T-cell (primary cell): ENCODE data around the gene TMED4. TPM values are rescaled to one million over a fixed set of nuclear protein-coding genes. Genes with fewer than 3 reads are reported as not detected.

Source experiments
- ATAC-seq, 4 experiments: fragments of 200-7000 bp in 3 of 4; fragments of 150-1000 bp in 1 of 4; cut with Tn5 transposase; replicated peaks in 1 of 4; 1 replicate in 3 of 4; 2 replicates in 1 of 4; pipeline ENCODE4 v1.10.0; 2021; ENCODE audit warnings: moderate library complexity in 3 of 4, mild to moderate bottlenecking in 2 of 4, moderate number of reproducible peaks in 1 of 4
- CTCF ChIA-PET, 2 donors: fragments of 300-600 bp; sonication (Branson Sonifier 250); formaldehyde crosslinking; loops; one replicate each; lab custom pipeline; 2022; ENCODE audit warnings: antibody characterized with exemption in 2 of 2; lab: Charles Lee
- POLR2A ChIA-PET, 2 donors: fragments of 300-600 bp; sonication (Branson Sonifier 250); formaldehyde crosslinking; loops; one replicate each; lab custom pipeline; 2022; ENCODE audit warnings: antibody characterized with exemption in 2 of 2; lab: Charles Lee
- DNase-seq, 35 experiments: peaks; one replicate each; pipeline versions ENCODE4 v3.0.0 to v3.0.0-alpha.2; 2013 to 2023
- H3K27ac ChIP-seq: one replicate; pipeline ENCODE4 v1.5.1; 2013; ENCODE audit warnings: low read length
- H3K27me3 ChIP-seq, 2 experiments: replicated peaks in 1 of 2; 1 replicate in 1 of 2; 2 replicates in 1 of 2; pipeline versions ENCODE4 v1.6.1 to v1.7.0; 2013; ENCODE audit warnings: low read length in 1 of 2, mixed read lengths in 1 of 2; ENCODE audit not compliant: control insufficient read depth in 2 of 2, insufficient read depth in 2 of 2; ENCODE audit errors: extremely low read depth in 1 of 2
- H3K36me3 ChIP-seq, 2 donors: 1 replicate in 1 of 2; 2 replicates in 1 of 2; pipeline versions ENCODE4 v1.6.1 to v1.7.0; 2013; ENCODE audit warnings: low read length in 1 of 2; ENCODE audit not compliant: control insufficient read depth in 2 of 2, insufficient read depth in 1 of 2; ENCODE audit errors: extremely low read depth in 1 of 2
- H3K4me1 ChIP-seq, 2 experiments: 1 replicate in 1 of 2; 2 replicates in 1 of 2; pipeline versions ENCODE4 v1.6.1 to v1.7.0; 2013; ENCODE audit warnings: low read length in 2 of 2, mixed read lengths in 1 of 2; ENCODE audit not compliant: insufficient read depth in 2 of 2, control insufficient read depth in 1 of 2; ENCODE audit errors: extremely low read depth in 1 of 2
- H3K4me3 ChIP-seq, 2 donors: 1 replicate in 1 of 2; 2 replicates in 1 of 2; pipeline versions ENCODE4 v1.5.1 to v1.7.0; 2013; ENCODE audit warnings: mild to moderate bottlenecking in 2 of 2, low read length in 1 of 2, moderate library complexity in 1 of 2; ENCODE audit not compliant: control insufficient read depth in 1 of 2; ENCODE audit errors: extremely low read depth in 1 of 2
- H3K9me3 ChIP-seq: 2 replicates; pipeline ENCODE4 v1.7.0; 2013
- H3K27ac Mint-ChIP-seq, 2 donors: one replicate each; pipeline ENCODE4 v1.8.0; 2020 to 2021; ENCODE audit warnings: mild to moderate bottlenecking in 2 of 2, mixed read lengths in 2 of 2
- H3K27me3 Mint-ChIP-seq, 2 donors: one replicate each; pipeline ENCODE4 v1.8.0; 2021 to 2022; ENCODE audit warnings: mixed read lengths in 2 of 2
- H3K36me3 Mint-ChIP-seq: one replicate; pipeline ENCODE4 v1.8.0; 2021; ENCODE audit warnings: mixed read lengths
- H3K4me1 Mint-ChIP-seq, 3 donors: one replicate each; pipeline ENCODE4 v1.8.0; 2020 to 2022; ENCODE audit warnings: mixed read lengths in 3 of 3, mild to moderate bottlenecking in 1 of 3
- H3K4me3 Mint-ChIP-seq, 3 donors: one replicate each; pipeline ENCODE4 v1.8.0; 2020 to 2022; ENCODE audit warnings: mild to moderate bottlenecking in 3 of 3, mixed read lengths in 3 of 3, moderate library complexity in 3 of 3
- H3K9me3 Mint-ChIP-seq, 3 donors: one replicate each; pipeline ENCODE4 v1.8.0; 2020 to 2022; ENCODE audit warnings: mixed read lengths in 3 of 3
- WGBS: methylation state at CpG from one replicate; pipeline ENCODE4 v1.1.5; 2013; ENCODE audit warnings: missing lambda C conversion rate; ENCODE audit not compliant: insufficient coverage; 5-methylcytosine and 5-hydroxymethylcytosine counted together
- total RNA-seq, 35 experiments: library from RNA in 6 of 35; stranded (reverse) in 6 of 35; fragments of 120-200 nt in 1 of 35; gene quantifications; one replicate each; pipeline versions ENCODE4 v1.2.1 to v1.2.4 and lab custom pipeline; 2013 to 2026

Gene TMED4
- total RNA-seq, 5 donors from 2014 or later (not counting 1 experiment from before 2014, with no cell fraction given): 84.5 to 106 (median 93.1) TPM

- Mint-ChIP-seq H3K36me3 (peaks cover 44% of the 10 kb centered on the region), H3K27ac (peak overlapping the region; percentile 93 to 94), H3K4me3 (peak overlapping the region in 2 of 3 donors; percentile 51 to 57), H3K27me3 (no peaks in the 10 kb centered on the region), H3K4me1 (peaks cover 74 to 84% (median 76%) of the 10 kb centered on the region in 3 donors), H3K9me3 (no peaks in the 10 kb centered on the region)
- ChIA-PET CTCF (no interaction called here), POLR2A (interaction anchor here (0.5 to 2.3 kb wide), 3 partner anchors 19 to 281 kb away, joined by 3 to 17 read pairs (median 5); partner anchors contain the start of gene OGDH (in 1 of the 2))
- peaks cover under 1 to 80% of the 10 kb centered on the region in 2 experiments for H3K4me1 ChIP-seq
- H3K36me3 ChIP-seq: peaks cover 0 to 24% of the 10 kb centered on the region in 2 donors
- DNase-seq (no peak), ATAC-seq (no peak)
- H3K4me3 ChIP-seq: no peak overlapping the region
- H3K27ac ChIP-seq: peak overlapping the region; percentile 70
- WGBS: 82% methylated on average over 3 of the region's 6 CpGs
- H3K27me3 ChIP-seq: no peaks in the 10 kb centered on the region
- H3K9me3 ChIP-seq: no peaks in the 10 kb centered on the region
These were observed 43.8 kb upstream of the TMED4 start for GRCh38 chr7:44625526-44626471.

- peaks cover 40% of the 10 kb centered on the region for H3K36me3 Mint-ChIP-seq
- Histone ChIP-seq H3K27ac (peak overlapping the region; percentile 70), H3K9me3 (no peaks in the 10 kb centered on the region), H3K4me3 (peak overlapping the region in 1 of 2 donors; percentile 4), H3K4me1 (peaks cover 0 to 70% of the 10 kb centered on the region in 2 experiments), H3K36me3 (peaks cover 0 to 24% of the 10 kb centered on the region in 2 donors), H3K27me3 (no peaks in the 10 kb centered on the region)
- ChIA-PET POLR2A (interaction anchor here in 1 of 2 donors (1.1 to 2.3 kb wide), 2 partner anchors 18 to 30 kb away, joined by 7 to 17 read pairs; partner anchors contain the start of gene OGDH), CTCF (interaction anchor here (0.5 to 0.7 kb wide), 4 partner anchors 11 to 476 kb away, joined by 3 to 6 read pairs (median 4); no protein-coding TSS in a partner anchor)
- H3K27ac Mint-ChIP-seq: peak overlapping the region; percentile 93 to 94
- H3K9me3 Mint-ChIP-seq: no peaks in the 10 kb centered on the region
- ATAC-seq: peak in 1 of 4 experiments; percentile 11
- 70% methylated on average over 9 of the region's 9 CpGs for WGBS
- H3K4me3 Mint-ChIP-seq: peak overlapping the region; percentile 49 to 57 (median 51)
- no peak for DNase-seq
- no peaks in the 10 kb centered on the region for H3K27me3 Mint-ChIP-seq
- peaks cover 70 to 84% (median 76%) of the 10 kb centered on the region in 3 donors for H3K4me1 Mint-ChIP-seq
These were observed 42.3 kb upstream of the TMED4 start for GRCh38 chr7:44624318-44624717.

- Mint-ChIP-seq H3K36me3 (peaks cover 45% of the 10 kb centered on the region), H3K4me3 (peak overlapping the region; percentile 29 to 69 (median 61)), H3K27ac (peak overlapping the region; percentile 93 to 94), H3K27me3 (no peaks in the 10 kb centered on the region), H3K9me3 (no peaks in the 10 kb centered on the region), H3K4me1 (peaks cover 80 to 92% (median 88%) of the 10 kb centered on the region in 3 donors)
- peak overlapping the region; percentile 70 for H3K27ac ChIP-seq
- WGBS: 58% methylated on average over 2 of the region's 5 CpGs
- H3K36me3 ChIP-seq: peaks cover 0 to 25% of the 10 kb centered on the region in 2 donors
- ChIA-PET POLR2A (interaction anchor here in 1 of 2 donors (0.5 to 0.6 kb wide), 2 partner anchors 11 to 111 kb away, joined by 7 read pairs; no protein-coding TSS in a partner anchor), CTCF (no interaction called here)
- H3K4me1 ChIP-seq: peaks cover 0 to 71% of the 10 kb centered on the region in 2 experiments
- no peaks in the 10 kb centered on the region for H3K9me3 ChIP-seq
- DNase-seq (peak in 1 of 35 experiments; percentile 51), ATAC-seq (peak; percentile 53 to 76 (median 68))
- peak overlapping the region in 1 of 2 donors; percentile 15 for H3K4me3 ChIP-seq
- H3K27me3 ChIP-seq: no peaks in the 10 kb centered on the region
These were observed 40.5 kb upstream of the TMED4 start for GRCh38 chr7:44622342-44623151.

- Mint-ChIP-seq H3K4me3 (no peak overlapping the region), H3K9me3 (no peaks in the 10 kb centered on the region), H3K27ac (peak overlapping the region; percentile 75 to 93), H3K27me3 (no peaks in the 10 kb centered on the region), H3K36me3 (peaks cover 45% of the 10 kb centered on the region), H3K4me1 (peaks cover 87 to 98% (median 95%) of the 10 kb centered on the region in 3 donors)
- no peak overlapping the region for H3K4me3 ChIP-seq
- H3K4me1 ChIP-seq: peaks cover 0 to 76% of the 10 kb centered on the region in 2 experiments
- DNase-seq (no peak), ATAC-seq (no peak)
- peak overlapping the region; percentile 1 for H3K27ac ChIP-seq
- CTCF ChIA-PET: interaction anchor here in 1 of 2 donors (0.8 to 1.0 kb wide), 2 partner anchors 10 to 47 kb away, joined by 3 read pairs; no protein-coding TSS in a partner anchor
- no peaks in the 10 kb centered on the region for H3K9me3 ChIP-seq
- H3K27me3 ChIP-seq: no peaks in the 10 kb centered on the region
- POLR2A ChIA-PET: no interaction called here
- 100% methylated on average over 3 of the region's 5 CpGs for WGBS
- H3K36me3 ChIP-seq: peaks cover 0 to 25% of the 10 kb centered on the region in 2 donors
These were observed 39.7 kb upstream of the TMED4 start for GRCh38 chr7:44621750-44622103.

GRCh38 chr7:44621034-44621749, 39.2 kb upstream of the TMED4 start:
- Histone ChIP-seq H3K4me3 (no peak overlapping the region), H3K9me3 (no peaks in the 10 kb centered on the region), H3K27ac (no peak overlapping the region), H3K4me1 (peaks cover 0 to 72% of the 10 kb centered on the region in 2 experiments), H3K27me3 (no peaks in the 10 kb centered on the region), H3K36me3 (peaks cover 0 to 21% of the 10 kb centered on the region in 2 donors)
- POLR2A ChIA-PET: interaction anchor here (0.7 to 1.1 kb wide), 4 partner anchors 8 to 117 kb away, joined by 3 to 4 read pairs (median 3); no protein-coding TSS in a partner anchor
- H3K9me3 Mint-ChIP-seq: no peaks in the 10 kb centered on the region
- peaks cover 85 to 94% (median 91%) of the 10 kb centered on the region in 3 donors for H3K4me1 Mint-ChIP-seq
- peak overlapping the region; percentile 75 to 93 for H3K27ac Mint-ChIP-seq
- no peaks in the 10 kb centered on the region for H3K27me3 Mint-ChIP-seq
- ATAC-seq (no peak), DNase-seq (no peak)
- 93% methylated on average over 5 of the region's 11 CpGs for WGBS
- peaks cover 43% of the 10 kb centered on the region for H3K36me3 Mint-ChIP-seq
- CTCF ChIA-PET: interaction anchor here in 1 of 2 donors (0.7 to 1.0 kb wide), 3 partner anchors 10 to 47 kb away, joined by 3 read pairs; no protein-coding TSS in a partner anchor
- no peak overlapping the region for H3K4me3 Mint-ChIP-seq
